Hematopoietic multipotent progenitor cell treated with erythropoietin and hydrocortisone succinate and interleukin-3 and kit ligand, for 17 days (in vitro differentiated cells): ENCODE results near the gene TBC1D3G.
"Not testable (repeated sequence)": the region's sequence is repeated elsewhere in the genome, so short reads cannot be mapped to it uniquely, and the experiment has no call there.

ENCODE experiments used
- DNase-seq: peaks from one replicate; pipeline ENCODE4 v3.0.0-alpha.2; 2015; ENCODE audit warnings: low spot score

TBC1D3G gene

DNA sequence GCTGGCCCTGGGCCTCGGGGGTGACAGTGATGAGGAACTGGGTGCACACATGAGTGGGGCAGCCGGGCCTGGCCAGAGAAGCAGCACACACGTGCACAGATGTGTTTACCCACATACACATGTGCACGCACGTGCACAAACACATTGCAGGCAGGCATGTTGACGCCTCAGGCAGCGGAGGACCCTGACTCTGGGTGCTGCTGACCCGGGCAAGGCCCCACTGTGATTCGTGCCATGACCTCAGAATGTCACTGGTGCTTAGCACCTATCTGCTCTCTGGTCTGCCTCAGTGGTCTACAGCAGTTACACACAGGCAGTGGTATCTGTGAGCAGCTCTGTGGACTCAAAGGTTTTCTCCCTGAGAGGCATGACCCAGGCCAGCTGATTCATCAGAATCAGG is at the start of gene TBC1D3G:
TBC1D3G (plus strand) TSS at position 301 of the 400 bp plus-strand sequence. CDS start 1,528 bp downstream, outside the sequence.
- DNase-seq: not testable (repeated sequence)

DNA sequence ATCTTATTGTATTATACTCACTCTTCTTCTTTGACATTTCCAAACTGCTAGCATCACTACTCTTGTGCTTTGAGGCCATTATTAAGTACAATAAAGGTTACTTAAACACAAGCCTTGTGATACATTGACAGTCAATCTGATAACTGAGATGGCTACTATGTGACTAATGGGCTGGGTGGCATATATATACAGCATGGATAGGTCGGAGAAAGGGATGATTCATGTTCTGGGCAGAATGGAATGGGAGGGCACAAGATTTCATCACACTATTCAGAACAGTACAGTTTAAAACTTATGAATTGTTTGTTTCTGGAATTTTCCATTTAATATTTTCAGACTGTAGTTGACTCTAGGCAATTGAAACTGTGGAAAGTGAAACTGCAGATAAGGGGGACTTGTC is 40.4 kb upstream of the TBC1D3G start:
- DNase-seq: not testable (repeated sequence)

DNA sequence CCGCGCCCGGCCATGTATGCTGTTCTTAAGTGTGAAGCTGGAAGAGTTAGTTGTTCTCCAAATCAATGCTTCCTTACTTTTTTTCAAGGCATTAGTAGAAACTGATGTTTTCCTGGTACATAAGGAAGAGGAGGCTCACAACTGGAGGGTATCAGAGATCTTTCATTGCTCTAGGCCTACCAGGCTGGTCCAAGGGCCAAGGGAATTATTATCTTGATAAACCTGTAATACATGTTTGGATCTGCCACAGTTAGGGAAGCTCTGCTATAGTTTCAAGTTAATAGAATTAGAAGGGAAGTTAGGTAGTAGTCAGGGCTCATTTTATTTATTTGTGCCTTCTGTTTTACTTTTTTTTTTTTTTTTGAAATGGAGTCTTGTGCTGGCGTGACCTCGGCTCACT is 39.5 kb upstream of the TBC1D3G start:
- not testable (repeated sequence) for DNase-seq

DNA sequence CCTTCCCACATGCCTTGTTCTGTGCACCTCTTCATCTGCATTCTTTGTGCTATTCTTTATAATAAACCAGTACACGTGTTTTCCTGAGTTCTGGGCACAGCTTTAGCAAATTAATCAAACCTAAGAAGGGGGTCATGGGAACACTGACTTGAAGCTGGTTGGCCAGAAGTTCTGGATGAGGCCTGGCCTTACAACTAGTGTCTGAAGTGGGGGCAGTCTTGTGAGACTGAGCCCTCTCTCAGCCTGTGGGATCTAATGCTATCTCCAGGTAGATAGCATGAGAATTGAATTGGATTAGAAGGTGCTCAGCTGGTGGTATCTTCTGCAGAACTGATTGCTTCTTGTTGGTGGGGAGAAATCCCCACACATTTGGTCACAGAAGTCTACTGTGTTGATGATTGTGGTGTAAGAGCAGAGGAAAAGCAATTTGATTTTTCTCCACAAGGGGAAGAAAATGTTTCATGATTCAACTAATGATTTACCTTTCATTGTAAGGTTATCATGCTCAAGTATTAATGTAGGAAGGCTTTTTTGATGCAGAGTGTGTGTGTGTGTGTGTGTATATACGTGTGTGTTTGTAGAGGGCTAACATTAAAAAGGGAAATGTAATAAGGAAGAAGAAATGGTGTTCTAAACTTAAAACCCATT is 33.6 kb upstream of the TBC1D3G start:
- DNase-seq: not testable (repeated sequence)

DNA sequence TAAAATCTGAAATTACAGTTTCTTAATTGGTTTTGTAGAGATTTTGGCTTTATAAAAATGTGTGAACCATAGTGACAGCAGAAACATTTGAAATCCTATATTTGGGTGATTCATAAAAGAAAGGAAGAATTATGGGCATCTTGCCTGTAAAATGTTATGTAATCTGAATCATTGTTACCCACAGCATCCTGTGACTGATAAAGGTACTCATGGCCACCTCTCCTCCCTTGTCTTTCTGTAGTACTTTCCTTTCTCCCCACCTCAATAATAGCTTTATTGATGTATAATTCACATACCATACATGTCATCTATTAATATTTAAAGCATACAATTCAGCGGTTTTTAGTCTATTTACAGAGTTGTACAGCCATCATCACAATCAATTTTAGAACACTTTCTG is 28.5 kb upstream of the TBC1D3G start:
- DNase-seq: not testable (repeated sequence)

DNA sequence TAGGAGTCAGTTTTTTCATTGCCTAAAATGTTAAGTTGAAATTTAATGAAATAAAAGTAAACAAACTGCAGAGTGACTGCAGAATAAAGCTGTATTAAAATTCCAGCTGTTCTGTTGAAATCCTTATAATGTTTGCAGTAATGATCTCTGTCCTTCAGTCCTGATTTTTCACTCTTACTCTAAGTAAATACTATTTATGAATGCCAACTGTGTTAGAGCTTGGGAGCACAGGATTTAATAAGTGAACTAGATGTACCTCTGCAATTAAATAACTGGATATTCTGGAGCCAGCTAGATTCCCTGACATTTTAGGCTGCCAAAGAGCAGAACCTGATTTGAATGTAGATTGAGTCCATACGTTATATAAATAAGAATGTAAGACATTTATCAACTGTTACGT is 7.9 kb upstream of the TBC1D3G start:
- not testable (repeated sequence) for DNase-seq

DNA sequence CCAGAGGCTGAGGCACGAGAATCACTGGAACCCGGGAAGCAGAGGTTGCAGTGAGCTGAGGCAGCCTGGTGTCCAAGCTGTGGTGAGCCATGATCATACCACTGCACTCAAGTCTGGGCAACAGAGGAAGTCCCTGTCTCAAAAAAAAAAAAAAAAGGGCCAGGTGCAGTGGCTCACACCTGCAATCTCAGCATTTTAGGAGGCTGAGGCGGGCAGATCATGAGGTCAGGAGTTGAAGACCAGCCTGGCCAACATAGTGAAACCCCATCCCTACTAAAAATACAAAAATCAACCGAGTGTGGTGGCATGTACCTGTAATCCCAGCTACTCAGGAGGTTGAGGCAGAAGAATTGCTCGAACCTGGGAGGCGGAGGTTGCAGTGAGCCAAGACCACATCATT is 38.8 kb downstream of the TBC1D3G start:
- DNase-seq: not testable (repeated sequence)

DNA sequence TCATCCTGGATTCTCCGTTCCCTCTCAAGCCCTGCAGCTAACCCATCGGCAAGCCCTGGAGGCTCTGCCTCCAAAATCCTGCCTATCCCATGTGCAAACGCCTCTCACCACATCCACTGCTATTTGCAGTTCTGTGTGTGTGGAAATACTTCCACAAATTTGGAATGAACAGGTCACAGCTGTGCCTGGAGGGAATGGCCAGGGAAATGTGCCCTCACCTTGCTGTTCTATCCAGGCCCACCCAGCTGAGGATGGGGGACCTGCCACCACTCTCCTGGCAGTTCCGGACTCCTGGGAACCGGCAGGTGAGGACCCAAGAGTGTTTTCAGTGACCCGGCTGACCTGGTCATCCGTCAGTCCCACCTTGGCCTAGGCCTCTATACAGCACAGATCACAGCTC is 52.3 kb downstream of the TBC1D3G start:
- not testable (repeated sequence) for DNase-seq
